HEK293 (cell line): Measurements from ENCODE around the gene MSANTD2.

ENCODE experiments used
- CTCF ChIA-PET: fragments of 350-600 bp; formaldehyde crosslinking; extraction: SDS; loops from one replicate; lab custom pipeline; 2021; ENCODE audit warnings: antibody characterized with exemption; lab: Yijun Ruan, JAX
- POLR2A ChIA-PET: fragments of 300-600 bp; formaldehyde crosslinking; extraction: SDS; loops from one replicate; lab custom pipeline; 2020; ENCODE audit warnings: antibody characterized with exemption, inconsistent platforms; lab: Yijun Ruan, JAX
- H3K27ac ChIP-seq: fragments of 200-500 bp; sonication (Bioruptor generic); 2 replicates; pipeline ENCODE4 v1.5.1; 2014; ENCODE audit warnings: low read depth, low read length, control low read depth, inconsistent platforms; ENCODE audit errors: extremely low read depth
- H3K36me3 ChIP-seq, 2 experiments: fragments of 200-500 bp in 1 of 2; sonication (Bioruptor generic) in 1 of 2; 1 replicate in 1 of 2; 2 replicates in 1 of 2; pipeline ENCODE4 v1.5.1; 2014 to 2017; ENCODE audit warnings: inconsistent platforms in 2 of 2, low read length in 2 of 2; ENCODE audit not compliant: control insufficient read depth in 2 of 2, insufficient read depth in 1 of 2
- H3K4me1 ChIP-seq: fragments of 200-500 bp; sonication (Bioruptor generic); 2 replicates; pipeline ENCODE4 v1.5.1; 2014; ENCODE audit warnings: mild to moderate bottlenecking, low read length, inconsistent platforms; ENCODE audit not compliant: control insufficient read depth, insufficient read depth
- H3K4me3 ChIP-seq: 2 replicates; pipeline ENCODE4 v1.5.1; 2011; ENCODE audit warnings: low read depth, mild to moderate bottlenecking, control low read depth, low read length, moderate library complexity
- H3K9me3 ChIP-seq: fragments of 200-500 bp; sonication (Bioruptor generic); 2 replicates; pipeline ENCODE4 v1.5.1; 2014; ENCODE audit warnings: low read depth, low read length, inconsistent platforms; ENCODE audit not compliant: control insufficient read depth, insufficient read depth
- BCL11B ChIP-seq: fragments of 450-650 bp; formaldehyde crosslinking; IDR thresholded peaks from 2 replicates; pipeline ENCODE4 v1.5.1; 2016; ENCODE audit warnings: low read depth, missing biosample characterization, missing genetic modification characterization
- IKZF3 ChIP-seq: fragments of 450-650 bp; IDR thresholded peaks from 2 replicates; pipeline ENCODE4 v1.5.0; 2018; ENCODE audit warnings: missing biosample characterization, mild to moderate bottlenecking, missing genetic modification characterization, moderate library complexity
- KLF16 ChIP-seq: fragments of 450-650 bp; formaldehyde crosslinking; IDR thresholded peaks from 2 replicates; pipeline ENCODE4 v1.5.1; 2017; ENCODE audit warnings: missing biosample characterization, missing genetic modification characterization
- PBX3 ChIP-seq: sonication (generic); formaldehyde crosslinking; IDR thresholded peaks from 2 replicates; pipeline ENCODE4 v1.8.1; 2022; ENCODE audit warnings: mild to moderate bottlenecking, moderate library complexity, missing genetic modification reagents
- ZBTB7A ChIP-seq: fragments of 450-650 bp; formaldehyde crosslinking; IDR thresholded peaks from 2 replicates; pipeline ENCODE4 v1.5.1; 2016; ENCODE audit warnings: low read depth, missing biosample characterization, missing genetic modification characterization
- ZEB2 ChIP-seq: fragments of 450-650 bp; formaldehyde crosslinking; IDR thresholded peaks from 2 replicates; pipeline ENCODE4 v1.5.1; 2016; ENCODE audit warnings: missing biosample characterization, missing genetic modification characterization
- ZNF140 ChIP-seq: fragments of 450-650 bp; formaldehyde crosslinking; IDR thresholded peaks from 2 replicates; pipeline ENCODE4 v1.5.1; 2016; ENCODE audit warnings: missing biosample characterization, missing genetic modification characterization
- ZNF155 ChIP-seq: fragments of 450-650 bp; formaldehyde crosslinking; IDR thresholded peaks from 2 replicates; pipeline ENCODE4 v1.5.1; 2016; ENCODE audit warnings: missing biosample characterization, missing genetic modification characterization
- ZNF239 ChIP-seq: fragments of 450-650 bp; formaldehyde crosslinking; IDR thresholded peaks from 2 replicates; pipeline ENCODE4 v1.5.1; 2016; ENCODE audit warnings: missing biosample characterization, missing genetic modification characterization
- ZNF311 ChIP-seq: fragments of 450-650 bp; formaldehyde crosslinking; IDR thresholded peaks from 2 replicates; pipeline ENCODE4 v1.5.1; 2017; ENCODE audit warnings: missing biosample characterization, missing genetic modification characterization, borderline replicate concordance
- ZNF48 ChIP-seq: fragments of 450-650 bp; formaldehyde crosslinking; IDR thresholded peaks from 2 replicates; pipeline ENCODE4 v1.5.1; 2016; ENCODE audit warnings: missing biosample characterization, missing genetic modification characterization
- ZNF548 ChIP-seq: fragments of 450-650 bp; formaldehyde crosslinking; IDR thresholded peaks from 2 replicates; pipeline ENCODE4 v1.5.1; 2016; ENCODE audit warnings: missing biosample characterization, missing genetic modification characterization
- ZNF549 ChIP-seq: fragments of 450-650 bp; IDR thresholded peaks from 2 replicates; pipeline ENCODE4 v1.5.1; 2018; ENCODE audit warnings: missing biosample characterization, missing genetic modification characterization, mild to moderate bottlenecking, inconsistent platforms, moderate library complexity
- ZNF555 ChIP-seq: fragments of 450-650 bp; formaldehyde crosslinking; conservative IDR thresholded peaks from 2 replicates; pipeline ENCODE4 v1.5.1; 2017; ENCODE audit warnings: missing biosample characterization, mild to moderate bottlenecking, missing genetic modification characterization, inconsistent platforms
- ZNF558 ChIP-seq: fragments of 450-650 bp; formaldehyde crosslinking; IDR thresholded peaks from 2 replicates; pipeline ENCODE4 v1.5.1; 2016; ENCODE audit warnings: missing biosample characterization, missing genetic modification characterization
- ZNF610 ChIP-seq: fragments of 450-650 bp; formaldehyde crosslinking; IDR thresholded peaks from 2 replicates; pipeline ENCODE4 v1.5.1; 2016; ENCODE audit warnings: missing biosample characterization, missing genetic modification characterization, borderline replicate concordance
- ZNF76 ChIP-seq: fragments of 450-650 bp; formaldehyde crosslinking; IDR thresholded peaks from 2 replicates; pipeline ENCODE4; 2016; ENCODE audit warnings: low read depth, missing biosample characterization, missing genetic modification characterization, borderline replicate concordance
- ZNF843 ChIP-seq: fragments of 450-650 bp; formaldehyde crosslinking; IDR thresholded peaks from 2 replicates; pipeline ENCODE4 v1.5.1; 2016; ENCODE audit warnings: missing biosample characterization, missing genetic modification characterization

Gene MSANTD2

GRCh38 chr11:124752471-124753102, 47.6 kb downstream of the MSANTD2 start:
- POLR2A ChIA-PET: interaction anchor here (0.6 to 2.0 kb wide), 4 partner anchors 9 to 108 kb away, joined by 3 to 9 read pairs (median 4); partner anchors contain the start of genes NRGN, SIAE and SPA17
- CTCF ChIA-PET: interaction anchor here (0.6 to 2.1 kb wide), 5 partner anchors 11 to 84 kb away, joined by 3 to 9 read pairs (median 7); no protein-coding TSS in a partner anchor
- Histone ChIP-seq H3K4me3 (no peak overlapping the region), H3K27ac (no peak overlapping the region), H3K36me3 (no peaks in the 10 kb centered on the region), H3K4me1 (no peaks in the 10 kb centered on the region), H3K9me3 (no peaks in the 10 kb centered on the region)
- no peak for TF ChIP-seq ZNF549 (tag by site-specific recombination)
- no peak for TF ChIP-seq IKZF3 (tag by site-specific recombination)
- TF ChIP-seq ZNF558 (tag by site-specific recombination): no peak
- no peak for TF ChIP-seq ZNF311 (tag by site-specific recombination)
- no peak for TF ChIP-seq ZNF555
- no peak for TF ChIP-seq ZNF239
- TF ChIP-seq ZNF140 (tag by site-specific recombination): no peak
- no peak for TF ChIP-seq ZNF548 (tag by site-specific recombination)
- no peak for TF ChIP-seq KLF16

GRCh38 chr11:124751741-124752470, 48.3 kb downstream of the MSANTD2 start, which contains the start of gene VSIG2:
VSIG2 (minus strand) TSS chr11:124752255; CDS start chr11:124752137, 118 bp downstream.
- TF ChIP-seq ZEB2 (tag by site-specific recombination): no peak
- TF ChIP-seq ZBTB7A: no peak
- TF ChIP-seq ZNF48: no peak
- no peak for TF ChIP-seq BCL11B
- TF ChIP-seq PBX3 (CRISPR knock-in tag): no peak
- no peak for TF ChIP-seq ZNF155 (tag by site-specific recombination)
- TF ChIP-seq ZNF610 (tag by site-specific recombination): no peak
- Histone ChIP-seq H3K27ac (no peak within 1 kb of the TSS), H3K36me3 (no peaks in the 10 kb centered on the region), H3K9me3 (no peaks in the 10 kb centered on the region), H3K4me1 (no peaks in the 10 kb centered on the region), H3K4me3 (no peak within 1 kb of the TSS)
- ChIA-PET CTCF (interaction anchor here (1.2 to 2.1 kb wide), 3 partner anchors 26 to 85 kb away, joined by 3 to 9 read pairs (median 7); no protein-coding TSS in a partner anchor), POLR2A (interaction anchor here (1.1 to 2.0 kb wide), 3 partner anchors 8 to 78 kb away, joined by 4 to 9 read pairs (median 4); partner anchors contain the start of genes NRGN, SIAE and SPA17)

GRCh38 chr11:124751391-124751740, 48.8 kb downstream of the MSANTD2 start:
- ChIA-PET CTCF (interaction anchor here (1.2 kb wide), 1 partner anchor 27 kb away, joined by 3 read pairs; no protein-coding TSS in a partner anchor), POLR2A (no interaction called here)
- H3K9me3 ChIP-seq: no peaks in the 10 kb centered on the region
- H3K36me3 ChIP-seq: no peaks in the 10 kb centered on the region
- TF ChIP-seq ZNF843 (tag by site-specific recombination): no peak
- no peak for TF ChIP-seq ZNF76 (tag by site-specific recombination)
- no peak overlapping the region for H3K4me3 ChIP-seq
- no peaks in the 10 kb centered on the region for H3K4me1 ChIP-seq
- H3K27ac ChIP-seq: no peak overlapping the region
